HG03175 (cell line): Measurements from ENCODE around the gene C1orf174.

ENCODE experiments used
- ATAC-seq: cut with Tn5 transposase; IDR thresholded peaks from one replicate; pipeline ENCODE4 v1.9.1; 2021; ENCODE audit warnings: mild to moderate bottlenecking, moderate library complexity; ENCODE audit not compliant: unreplicated experiment

Gene C1orf174

DNA sequence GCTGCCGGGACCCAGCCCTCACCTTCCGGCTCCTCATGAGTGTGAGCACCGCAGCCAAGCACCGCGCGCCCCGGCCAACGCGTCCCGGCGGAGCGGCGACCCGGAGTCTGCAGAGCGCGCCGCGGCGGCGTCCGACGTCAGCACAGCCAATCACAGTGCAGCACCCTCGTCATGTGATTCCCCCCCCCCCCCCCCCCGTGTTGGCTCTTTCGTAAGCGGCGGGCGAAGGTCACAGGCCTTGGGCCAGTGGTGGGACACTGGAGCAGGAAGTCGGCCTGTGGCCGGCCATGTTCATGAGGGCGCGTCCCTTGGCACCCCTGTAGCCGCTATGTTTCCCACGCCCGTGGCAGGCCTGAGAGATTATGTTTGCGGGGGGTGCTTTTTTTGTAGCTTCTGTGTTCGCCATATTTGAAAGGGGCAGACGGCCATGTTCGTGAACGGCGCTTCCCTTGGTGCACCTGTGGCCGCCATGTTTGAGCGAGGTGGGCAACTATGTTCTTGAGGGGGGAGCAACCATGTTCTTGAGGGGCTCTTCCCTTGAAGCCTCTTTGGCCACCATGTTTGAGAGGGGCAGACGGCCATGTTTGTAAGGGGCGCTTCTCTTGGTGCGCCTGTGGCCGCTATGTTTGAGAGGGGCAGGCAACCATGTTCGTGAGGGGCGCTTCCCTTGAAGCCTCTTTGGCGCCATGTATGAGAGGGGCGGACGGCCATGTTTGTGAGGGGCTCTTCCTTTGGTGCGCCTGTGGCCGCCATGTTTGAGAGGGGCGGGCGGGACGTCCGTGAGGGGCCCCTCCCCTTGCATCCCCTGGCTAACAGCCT lies at the start of gene C1orf174:
TSS of gene C1orf174 (minus strand) at position 123 of the 819 bp plus-strand sequence. CDS start at position 37, 86 bp downstream.
- peak; percentile 70 for ATAC-seq

DNA sequence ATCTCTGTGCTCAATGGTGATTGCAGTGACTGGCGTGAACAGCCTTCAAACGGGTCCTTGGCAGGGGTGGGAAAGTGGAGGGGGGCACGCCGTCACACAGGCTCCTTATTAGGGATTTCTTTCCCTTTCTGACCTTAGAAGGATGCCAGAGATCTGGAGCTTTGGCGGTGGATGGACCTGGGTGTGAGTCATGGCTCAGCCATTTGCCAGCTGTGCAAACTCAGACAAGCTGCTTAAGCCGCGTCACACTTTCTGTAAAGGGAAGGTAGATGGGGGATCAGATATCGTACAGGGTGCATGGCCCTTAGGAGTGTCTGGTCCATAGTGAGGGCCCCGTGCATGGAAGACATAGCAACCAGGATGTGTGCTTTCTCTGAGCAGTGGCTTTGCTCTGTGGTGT lies 48.3 kb upstream of the C1orf174 start:
- no peak for ATAC-seq

DNA sequence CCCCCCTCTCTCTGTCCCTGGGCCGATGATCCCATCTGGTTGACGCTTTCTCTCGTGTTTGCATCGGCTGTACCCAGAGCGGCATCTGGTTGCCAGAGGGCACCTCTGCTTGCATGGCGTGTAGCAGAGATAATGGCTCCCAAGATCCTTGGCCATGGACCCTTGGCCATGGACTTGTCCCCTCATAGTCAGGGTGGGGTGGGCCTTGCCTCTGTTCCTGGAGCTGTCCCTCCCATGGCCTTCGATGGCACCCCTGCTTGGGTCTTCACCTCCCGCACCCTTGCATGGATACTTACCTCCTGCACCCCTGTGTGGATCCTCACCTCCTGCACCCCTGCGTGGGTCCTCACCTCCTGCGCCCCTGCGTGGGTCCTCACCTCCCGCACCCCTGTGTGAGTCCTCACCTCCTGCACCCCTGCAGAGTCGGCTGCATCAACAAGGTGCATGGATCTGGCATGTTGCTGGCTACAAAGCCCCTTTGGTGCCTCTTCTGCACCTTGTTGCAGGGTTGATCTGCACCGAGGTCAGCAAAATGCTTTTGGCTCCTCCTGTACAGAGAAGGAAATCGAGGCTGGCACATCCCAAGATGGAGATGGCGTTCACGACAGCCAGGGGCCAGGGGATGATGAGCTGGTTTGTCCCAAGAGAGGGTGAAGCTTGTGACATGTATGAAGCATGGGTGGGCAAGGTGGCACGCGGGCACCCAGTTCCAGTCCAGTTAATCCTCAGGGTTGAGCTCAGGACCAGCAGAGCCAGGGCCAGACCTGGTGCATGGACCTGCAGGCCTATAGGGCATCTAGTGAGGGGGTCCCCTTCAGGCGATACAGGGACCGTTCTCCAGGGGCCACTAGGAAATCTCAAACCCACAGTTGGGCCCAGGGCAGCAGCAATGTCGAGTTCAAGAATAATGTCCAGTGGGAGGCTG lies 46.1 kb upstream of the C1orf174 start:
- ATAC-seq = no peak

DNA sequence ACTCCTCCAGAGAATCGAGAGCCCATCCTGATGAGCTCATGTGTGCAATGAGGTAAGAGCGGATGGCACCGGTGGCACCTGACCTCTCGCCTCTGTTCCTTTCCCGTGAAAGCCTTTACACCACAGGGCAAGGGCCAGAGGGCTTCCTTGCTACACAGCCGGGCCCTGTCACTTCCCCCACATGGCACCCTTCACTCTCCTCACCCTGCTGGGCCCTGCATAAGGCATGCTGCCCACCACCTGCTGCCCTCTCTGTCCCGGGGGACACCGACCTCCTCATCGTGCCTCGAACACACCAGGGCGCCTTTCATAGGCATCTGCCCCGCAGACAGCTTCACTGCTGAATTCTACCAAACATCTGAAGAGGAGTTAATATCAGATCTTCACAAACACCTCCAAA lies 45.1 kb upstream of the C1orf174 start:
- ATAC-seq = no peak

DNA sequence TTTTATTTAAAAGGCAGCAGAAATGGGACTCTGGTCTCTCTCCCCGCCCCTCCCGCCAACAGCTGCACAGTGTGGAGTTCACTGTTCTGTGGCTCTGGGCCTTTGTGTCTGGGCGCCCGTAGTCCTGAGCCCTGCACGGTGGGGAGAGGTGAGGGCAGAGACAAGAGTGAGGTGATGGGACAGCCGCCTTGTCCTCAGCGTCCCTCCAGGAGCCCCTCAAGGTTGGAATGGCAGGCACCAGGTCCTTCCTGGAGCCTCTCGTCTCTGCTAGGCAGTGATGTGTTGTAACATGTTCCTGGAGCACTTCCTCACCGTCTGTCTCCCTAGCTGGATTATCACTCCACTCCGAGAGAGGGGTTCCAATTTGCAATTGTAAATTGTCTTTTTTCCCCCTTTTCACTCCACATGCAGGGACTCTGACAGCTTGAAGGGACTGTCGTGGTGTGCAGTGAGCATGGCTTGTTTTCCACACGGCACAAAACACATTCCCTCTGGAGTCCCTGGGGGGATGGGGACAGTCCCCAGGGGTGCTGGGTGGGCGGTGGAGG lies 44.6 kb upstream of the C1orf174 start:
- ATAC-seq = no peak

DNA sequence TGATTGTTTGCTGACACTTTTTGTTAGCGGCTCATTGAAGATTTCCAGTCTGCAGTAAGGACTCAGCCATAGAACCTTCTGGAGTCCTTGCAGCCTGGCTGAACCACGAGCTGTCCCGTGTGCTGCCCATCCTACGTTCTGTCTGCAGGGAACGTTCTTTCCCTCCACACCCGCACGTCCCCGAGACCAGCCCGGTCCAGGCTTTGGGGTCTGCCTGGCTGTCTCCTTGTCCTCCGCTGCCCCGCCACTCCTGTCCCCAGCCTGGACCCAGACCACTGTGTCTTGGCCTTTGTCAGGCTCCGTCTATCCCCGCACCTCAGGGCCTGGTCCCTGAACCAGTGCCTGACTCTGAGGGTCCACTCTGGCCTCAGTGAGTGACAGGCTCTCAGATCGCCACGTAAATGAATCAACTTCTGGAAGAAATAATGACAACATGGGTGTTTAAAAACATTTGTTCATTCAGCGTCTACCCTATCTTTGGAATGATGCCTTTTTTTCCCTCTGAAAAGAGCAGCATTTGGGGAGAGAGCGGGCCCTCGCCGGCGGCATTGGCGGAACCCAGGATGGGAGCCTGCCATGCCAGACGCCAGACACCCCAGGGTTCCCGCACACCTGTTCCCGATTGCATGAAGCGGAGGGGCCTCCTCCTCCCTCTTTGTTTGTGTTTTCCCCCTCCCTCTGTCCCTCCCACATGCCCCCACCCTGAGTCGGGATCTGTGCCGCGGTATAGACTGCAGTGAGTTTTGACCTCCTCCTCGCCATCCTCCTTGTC lies 43.9 kb upstream of the C1orf174 start:
- no peak for ATAC-seq

DNA sequence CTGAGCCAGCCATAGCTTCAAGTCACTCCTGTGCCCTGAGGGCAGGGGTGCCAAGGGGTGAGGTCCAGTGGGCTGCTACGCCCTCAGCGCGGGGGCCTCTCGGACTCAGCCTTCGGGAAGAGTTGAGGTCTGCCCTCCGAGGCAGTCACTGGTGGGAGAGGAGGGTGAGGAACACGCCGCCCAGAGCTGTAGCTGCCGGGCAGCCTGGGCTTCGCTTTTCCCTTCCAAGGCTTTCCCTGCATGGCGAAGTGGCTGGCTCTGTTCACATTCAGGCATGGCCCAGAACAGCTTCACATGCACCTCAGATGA lies 43.0 kb upstream of the C1orf174 start:
- no peak for ATAC-seq

DNA sequence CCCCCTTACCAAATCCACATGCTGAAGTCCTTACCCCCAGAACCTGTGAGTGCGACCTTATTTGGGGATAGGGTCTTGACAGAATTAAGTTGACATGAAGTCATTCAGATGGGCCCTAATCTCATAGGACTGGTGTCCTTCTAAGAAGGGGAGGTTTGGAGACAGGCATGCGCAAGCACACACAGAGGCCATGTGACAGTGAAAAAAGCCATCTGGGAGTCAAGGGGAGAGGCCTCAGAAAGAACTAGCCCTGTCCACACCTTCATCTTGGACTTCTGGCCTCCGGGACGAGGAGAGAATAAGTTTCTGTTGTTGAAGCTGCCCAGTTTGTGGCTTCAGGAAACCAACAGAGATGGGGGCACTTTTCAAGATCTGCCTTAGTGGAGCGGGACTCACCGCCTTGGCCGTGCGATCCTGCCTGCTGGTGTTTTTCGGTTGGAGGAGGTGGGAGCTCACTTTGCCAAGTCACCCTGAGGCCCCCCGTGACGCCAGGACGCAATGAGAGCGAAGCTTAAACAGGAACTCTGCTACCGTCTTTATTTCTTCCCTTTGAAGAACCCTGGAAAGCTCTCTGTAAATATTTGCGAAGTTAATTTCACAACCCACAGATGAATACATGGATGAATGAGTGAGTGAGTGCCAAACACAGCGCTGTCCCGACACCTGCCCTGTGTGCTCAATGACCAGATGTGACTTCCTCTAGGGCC lies 42.5 kb upstream of the C1orf174 start:
- no peak for ATAC-seq

DNA sequence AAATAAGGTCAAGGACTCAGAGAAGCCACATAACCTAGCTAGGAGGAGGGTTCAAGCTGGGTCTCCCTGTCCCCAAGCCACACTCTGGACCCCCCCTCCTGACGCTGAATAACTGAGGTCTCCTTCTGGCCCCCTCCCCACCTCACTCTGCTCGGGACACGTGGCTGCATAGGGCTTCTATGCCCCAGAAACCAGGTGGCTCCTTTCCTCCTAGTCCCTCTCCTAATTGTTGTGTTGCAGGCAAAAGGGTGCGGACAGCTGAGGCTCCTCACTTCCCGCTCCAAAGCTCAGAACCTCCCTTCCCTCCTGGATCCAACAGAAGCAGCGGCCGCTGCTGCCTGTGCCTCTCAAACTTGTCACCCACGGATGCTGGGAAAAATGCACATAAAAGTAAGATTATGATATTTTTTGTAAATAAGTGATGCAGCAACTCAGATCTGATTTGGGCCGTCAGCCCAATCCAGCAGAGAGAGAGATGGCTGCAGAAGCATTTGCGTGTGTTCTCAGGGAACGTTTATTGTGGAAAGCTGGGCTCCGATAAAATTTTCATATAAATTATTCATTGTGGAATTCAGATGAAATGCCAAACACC lies 40.8 kb upstream of the C1orf174 start:
- ATAC-seq = no peak

DNA sequence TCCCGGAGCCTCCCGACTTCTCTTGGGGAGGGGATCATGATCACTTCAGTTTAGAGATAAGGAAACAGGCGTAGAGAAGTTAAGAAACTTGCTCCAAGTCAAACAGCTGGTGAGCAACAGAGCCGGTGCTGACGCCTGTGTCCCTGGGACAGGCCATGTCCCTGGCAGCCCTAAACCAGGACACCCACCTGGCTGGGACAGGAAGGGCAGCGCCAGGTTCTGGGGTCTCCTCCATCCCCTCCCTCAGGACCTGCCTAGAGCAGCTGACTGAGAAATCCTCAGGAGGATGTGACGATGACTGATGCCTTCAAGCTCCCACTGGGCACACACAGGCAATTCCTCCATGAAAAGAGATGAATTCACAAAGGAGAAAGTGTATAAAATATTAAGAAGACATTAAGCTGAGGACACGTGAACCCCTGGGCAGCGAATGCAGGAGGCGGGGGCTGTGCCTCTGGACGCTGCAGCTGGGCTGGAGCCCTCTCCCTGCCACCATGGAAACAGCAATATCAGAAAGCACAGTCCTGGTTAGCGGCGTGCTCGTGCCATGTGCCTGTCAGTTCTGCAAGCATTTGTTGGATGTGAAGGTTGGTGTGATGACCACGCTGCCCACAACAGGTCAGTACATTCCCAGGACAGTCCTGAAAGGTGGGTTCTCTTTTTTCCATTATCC lies 40.1 kb upstream of the C1orf174 start:
- ATAC-seq = no peak

DNA sequence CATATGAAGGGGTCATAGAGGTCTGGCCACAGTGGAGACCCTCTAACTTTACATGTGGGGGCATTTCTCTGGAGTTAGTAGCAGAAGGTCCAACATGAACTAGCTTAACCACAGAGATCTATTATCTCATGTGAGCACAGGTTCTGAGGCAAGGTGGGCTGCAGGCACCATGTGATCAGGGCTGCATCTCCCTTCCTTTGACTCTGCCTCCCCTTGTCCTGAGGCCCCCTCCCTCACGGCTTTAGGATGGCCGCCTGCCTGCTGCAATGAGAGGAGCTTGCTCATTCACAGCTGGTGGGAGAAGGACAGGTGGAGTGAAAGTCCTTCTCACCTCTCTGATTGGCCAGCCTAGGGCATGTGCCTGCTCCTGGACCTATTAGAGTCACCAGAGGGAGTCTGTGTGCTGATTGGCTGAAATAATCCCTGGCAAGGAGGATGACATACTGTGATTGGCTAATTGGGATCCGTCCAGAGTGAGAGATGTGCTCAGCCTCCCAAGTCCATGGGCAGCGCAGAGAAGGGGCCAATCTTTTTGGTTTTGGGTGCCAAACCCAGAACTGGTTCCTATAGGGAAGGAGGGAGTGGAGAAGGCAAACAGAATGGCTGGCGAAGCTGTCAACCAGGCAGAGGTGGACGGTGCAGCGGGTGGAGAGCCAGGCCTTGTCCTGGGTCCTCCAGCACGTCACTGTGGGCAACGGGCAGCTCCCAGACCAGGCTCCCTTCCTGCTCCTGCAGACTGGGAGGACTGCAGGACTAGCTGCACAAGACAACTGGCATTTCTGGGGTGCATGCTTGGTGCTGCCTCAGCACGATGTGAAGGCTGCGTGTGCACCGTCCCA lies 39.4 kb upstream of the C1orf174 start:
- no peak for ATAC-seq

DNA sequence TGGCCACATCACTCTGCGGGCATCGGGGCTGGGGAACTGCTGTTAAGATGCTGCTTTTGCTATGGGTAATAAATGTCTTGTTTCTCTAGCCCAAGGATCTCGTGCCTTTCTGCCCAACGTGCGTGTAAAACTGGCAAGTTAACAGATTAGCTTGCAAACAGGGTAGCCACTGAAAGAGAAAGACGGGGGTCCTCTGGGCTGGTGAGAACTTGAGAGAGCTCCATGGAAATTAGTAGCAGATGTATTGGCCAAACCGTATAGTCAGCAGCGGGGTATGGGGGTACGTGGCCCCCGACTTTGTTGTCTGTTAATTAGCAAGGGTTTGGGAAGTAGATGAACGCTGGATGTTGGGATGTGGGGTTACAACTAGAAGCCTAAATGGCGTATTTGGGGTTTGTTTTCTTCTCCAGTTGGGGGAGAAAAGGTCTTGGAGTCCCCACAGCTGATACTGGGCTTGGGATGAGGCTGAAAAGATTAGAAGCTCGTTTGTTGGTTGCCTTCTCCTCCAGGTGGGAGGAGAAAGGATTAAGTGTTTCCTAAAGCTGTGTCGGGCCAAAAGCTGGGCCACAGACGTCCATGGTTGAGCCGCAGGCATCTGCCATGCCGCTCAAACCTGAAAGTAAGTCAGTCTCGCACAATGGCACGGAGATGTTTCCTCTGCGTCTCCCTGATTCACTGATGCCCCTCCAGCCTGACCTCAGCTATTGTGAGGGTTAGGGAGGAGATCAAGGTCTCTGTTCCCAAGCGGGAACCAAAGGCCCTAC lies 32.3 kb upstream of the C1orf174 start:
- no peak for ATAC-seq

DNA sequence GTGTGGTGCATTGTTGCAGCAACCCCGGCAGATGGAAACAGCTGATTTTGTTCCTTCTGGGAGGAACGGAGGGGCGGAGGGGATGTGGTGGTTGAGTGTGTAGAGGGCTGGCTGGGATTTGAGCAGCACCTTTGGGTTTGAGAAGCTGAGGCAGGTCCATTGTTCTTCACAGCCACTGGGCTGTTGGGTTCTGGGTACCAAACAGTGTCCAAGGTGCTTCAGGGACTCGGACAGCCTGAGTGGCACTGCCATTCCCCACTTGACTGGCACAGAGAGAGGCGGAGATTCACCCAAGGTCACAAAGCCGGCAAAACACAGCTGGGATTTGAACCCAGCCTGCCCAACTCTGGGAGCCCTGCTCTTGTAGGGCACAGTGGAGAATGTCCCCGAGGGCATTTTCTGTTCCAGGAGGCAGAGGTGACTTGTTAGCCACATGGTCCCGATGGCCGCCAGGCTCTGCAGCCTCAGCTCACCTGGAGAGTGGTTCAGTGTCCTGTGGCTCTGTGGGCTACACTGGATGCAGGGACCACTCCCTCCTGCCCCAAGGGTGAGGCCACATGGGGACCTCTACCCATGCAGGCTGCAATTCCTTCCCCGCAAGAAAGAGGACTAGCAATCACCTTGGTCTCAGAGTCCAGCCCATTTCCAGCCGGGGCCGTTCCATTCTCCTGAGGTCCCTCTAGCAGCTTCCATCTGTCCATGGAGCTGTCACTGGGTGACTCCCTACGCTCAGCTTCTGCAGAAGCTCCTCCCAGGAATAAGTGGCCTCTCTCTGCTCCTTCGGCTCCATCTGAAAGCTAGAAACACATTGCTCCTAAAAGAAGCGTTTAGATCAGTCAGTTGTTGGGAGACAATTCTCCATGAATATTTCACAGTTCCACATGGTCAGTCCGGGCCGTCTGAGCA lies 31.2 kb upstream of the C1orf174 start:
- no peak for ATAC-seq

DNA sequence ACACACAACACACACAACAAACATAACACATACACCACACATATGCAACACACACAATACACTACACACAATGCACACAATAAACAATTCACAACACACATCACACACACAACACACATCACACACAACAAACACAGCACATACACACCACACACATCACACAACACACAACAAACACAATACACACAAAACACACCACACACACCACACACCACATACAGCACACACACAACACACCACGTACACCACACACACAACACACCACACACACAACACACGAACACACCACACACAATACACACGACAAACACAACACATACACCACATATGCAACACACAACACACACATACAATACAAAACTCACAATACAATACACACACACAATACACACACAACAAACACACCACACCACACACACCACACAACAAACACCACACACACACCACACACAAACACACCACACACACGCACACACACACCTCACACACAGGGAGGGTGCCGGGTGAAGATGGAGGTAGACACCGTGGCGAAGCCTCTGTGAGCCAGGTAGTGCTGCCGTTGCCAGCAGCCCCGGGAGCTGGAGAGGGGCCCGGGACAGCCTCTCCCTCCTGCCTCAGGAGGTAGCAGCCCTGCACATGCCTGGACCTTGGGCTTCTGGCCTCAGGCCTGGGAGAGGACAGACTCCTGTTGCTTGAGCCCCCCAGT lies 30.4 kb upstream of the C1orf174 start:
- ATAC-seq = no peak

DNA sequence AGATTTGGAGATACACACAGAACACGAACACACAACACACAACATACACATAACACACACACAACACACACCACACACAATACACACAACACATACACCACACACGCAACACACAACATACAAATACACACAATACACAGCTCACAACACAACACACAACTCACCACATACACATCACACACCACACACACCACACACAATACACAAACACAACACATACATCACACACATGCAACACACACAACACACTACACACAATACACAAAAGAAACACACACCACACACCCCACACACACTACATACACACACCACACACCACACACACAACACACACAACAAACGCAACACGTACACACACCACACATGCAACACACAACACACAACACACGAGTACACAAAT lies 29.1 kb upstream of the C1orf174 start:
- no peak for ATAC-seq

DNA sequence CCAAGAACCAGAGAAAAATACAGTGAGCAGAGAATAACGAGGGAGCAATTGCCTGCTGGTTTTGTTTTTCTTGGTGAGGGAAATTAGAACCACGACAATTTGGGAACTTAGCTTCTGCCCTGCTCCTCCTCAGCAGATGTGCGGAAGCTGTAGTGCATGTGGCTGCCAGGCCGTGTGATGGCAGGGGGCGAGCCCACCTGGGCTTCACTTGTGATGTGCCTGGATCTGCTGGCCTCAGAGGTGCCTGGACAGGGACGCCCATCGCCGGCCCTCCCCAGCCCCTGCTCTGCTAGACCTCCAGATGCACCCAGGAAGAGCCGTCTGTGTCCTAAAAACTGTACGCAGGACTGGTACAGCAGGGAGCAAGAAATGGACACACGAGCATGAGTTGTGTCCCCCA lies 28.5 kb upstream of the C1orf174 start:
- ATAC-seq = no peak
